NCI-H510A treated with DMSO at 0.1 percent for 48 hours (cell line): Measurements from ENCODE around the gene AWAT1.
"Not testable (repeated sequence)": the region's sequence is repeated elsewhere in the genome, so short reads cannot be mapped to it uniquely, and the experiment has no call there.

Experiments used
- DNase-seq: peaks from one replicate; lab custom pipeline; 2025; lab: John Stamatoyannopoulos, UW

AWAT1 gene

GRCh38 chrX:70234355-70234754, at the start of gene AWAT1:
Gene AWAT1 (plus strand): TSS chrX:70234655. CDS start chrX:70234696, 41 bp downstream.
- no peak for DNase-seq

DNA sequence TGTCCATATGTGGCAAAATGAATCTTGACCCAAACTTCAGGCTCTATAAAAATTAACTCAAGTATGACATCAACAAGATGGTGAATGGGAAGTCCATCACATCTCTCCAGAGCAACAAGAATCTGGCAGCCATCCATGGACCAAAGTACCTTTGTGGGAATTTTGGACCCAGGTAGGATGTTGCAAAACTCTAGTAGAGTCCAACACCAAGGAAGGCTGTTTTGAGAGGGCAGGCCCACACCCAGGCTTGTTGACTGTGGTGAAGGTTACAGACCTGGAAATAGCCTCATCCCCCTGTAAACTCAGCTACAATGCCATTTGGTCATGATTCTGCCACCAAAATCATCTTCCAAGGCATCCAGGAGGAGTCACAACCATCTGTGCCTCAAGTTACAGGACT, 44.2 kb upstream of the AWAT1 start:
- DNase-seq: no peak

GRCh38 chrX:70196961-70197720, 37.3 kb upstream of the AWAT1 start:
- peak; percentile 53 for DNase-seq

DNA sequence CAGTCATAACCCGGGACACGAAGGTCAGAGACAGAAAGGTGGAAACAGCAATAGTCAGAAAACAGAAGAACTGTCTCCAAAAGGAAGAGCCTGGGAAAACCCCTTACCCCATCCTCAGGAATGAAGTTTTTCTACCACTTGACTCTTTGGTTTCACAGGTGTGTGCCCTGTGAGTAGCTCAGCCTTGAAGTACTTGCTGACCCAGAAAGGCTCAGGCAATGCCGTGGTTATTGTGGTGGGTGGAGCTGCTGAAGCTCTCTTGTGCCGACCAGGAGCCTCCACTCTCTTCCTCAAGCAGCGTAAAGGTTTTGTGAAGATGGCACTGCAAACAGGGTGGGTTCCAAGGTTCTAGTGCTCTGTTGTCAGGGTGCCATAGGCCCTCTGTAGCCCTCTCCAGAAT, 32.7 kb upstream of the AWAT1 start:
- DNase-seq: no peak

DNA sequence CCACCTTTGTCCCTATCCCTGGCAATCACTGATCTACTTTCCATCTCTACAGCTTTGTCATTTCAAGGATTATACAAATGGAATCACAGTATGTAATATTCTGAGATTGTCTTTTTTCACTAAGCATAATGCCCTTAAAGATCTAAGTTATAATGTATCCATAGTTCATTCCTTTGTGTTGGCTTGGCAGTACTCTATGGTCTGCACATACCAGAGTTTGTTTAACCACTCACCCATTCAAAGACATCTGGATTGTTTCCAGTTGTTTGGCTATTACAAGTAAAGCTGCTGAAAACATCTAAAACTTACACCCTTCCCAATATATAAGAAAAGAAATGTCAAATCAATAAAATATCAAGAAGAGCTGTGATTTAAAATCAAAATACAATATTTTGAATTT, 26.0 kb upstream of the AWAT1 start:
- no peak for DNase-seq

GRCh38 chrX:70209570-70209969, 24.9 kb upstream of the AWAT1 start:
- not testable (repeated sequence) for DNase-seq

DNA sequence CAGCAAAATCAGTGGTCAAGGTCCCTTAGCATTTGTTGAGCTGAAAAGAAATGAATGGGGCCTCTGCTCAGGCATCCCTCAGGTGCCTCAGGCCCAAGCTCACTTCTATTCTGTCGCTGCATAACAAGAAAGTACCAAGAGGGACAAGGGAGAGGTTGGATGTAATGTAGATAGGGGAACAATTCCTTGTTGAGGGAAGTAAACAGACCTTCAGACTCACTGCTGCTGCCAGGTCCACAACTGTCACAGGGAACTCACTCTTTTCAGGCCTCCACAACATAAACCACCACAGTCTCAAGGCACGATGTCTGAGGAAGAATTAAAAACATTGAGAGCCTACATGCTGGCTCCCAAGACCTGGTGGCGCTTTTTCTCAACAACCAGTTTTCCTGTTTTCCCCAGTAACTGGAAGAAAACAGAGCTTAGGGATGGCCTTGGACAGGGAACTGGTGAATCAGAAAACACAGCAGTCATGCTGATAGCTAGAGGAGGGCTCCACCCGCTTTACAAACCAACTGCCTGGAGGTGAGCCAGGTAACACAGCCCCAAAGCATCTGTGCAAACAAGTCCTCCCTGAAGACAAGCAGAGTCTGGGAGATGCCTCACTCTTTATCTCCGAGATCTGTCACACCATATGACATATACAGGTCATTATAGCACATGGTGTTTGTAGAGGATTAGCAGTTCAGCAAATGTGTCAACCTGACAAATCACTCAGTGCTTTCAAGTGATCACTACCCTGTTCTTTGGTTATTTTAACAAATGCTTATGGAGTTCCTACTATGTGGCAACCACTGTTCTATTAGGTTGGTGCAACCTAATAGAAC, 14.3 kb upstream of the AWAT1 start:
- DNase-seq: peak; percentile 85

DNA sequence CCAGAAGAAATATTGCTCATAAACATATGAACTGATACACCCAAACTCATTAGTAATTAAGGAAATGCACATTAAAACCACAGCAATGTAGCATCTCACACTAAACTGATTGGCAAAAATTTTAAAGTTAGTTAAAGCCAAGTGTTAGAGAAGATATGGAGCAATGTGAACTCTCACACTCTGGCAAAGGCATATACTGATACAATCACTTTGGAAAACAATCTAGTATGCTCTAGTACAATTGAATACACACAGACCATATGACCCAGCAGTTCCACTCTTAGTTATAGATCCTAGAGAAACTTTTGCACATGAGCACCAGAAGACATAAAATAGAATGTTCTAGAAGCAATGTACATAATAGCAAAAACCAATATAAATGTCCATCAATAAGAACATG, 8.4 kb upstream of the AWAT1 start:
- no peak for DNase-seq

GRCh38 chrX:70226687-70227086, 7.8 kb upstream of the AWAT1 start:
- DNase-seq: no peak

DNA sequence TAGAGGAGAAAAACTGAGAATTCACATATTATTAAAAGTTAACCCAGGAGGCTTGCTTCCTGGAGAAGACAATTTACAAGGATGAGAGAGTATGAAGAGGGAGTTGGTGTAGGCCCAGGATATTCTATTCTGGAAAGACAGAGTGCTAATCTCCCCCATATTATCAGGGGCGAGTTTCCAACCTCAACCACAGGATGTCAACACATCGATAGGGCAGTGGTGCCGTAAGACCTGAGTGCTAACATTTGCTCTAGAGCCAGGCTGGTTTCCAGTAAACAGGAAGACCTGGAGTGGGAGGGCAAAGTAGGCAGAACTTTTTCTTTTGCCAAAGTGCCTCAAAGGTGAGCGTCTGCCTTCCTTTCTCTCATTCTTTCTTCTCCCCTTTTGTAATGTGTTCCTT, 2.8 kb upstream of the AWAT1 start:
- no peak for DNase-seq

- no peak for DNase-seq
Observed at GRCh38 chrX:70240751-70241150, 6.3 kb downstream of the AWAT1 start.

DNA sequence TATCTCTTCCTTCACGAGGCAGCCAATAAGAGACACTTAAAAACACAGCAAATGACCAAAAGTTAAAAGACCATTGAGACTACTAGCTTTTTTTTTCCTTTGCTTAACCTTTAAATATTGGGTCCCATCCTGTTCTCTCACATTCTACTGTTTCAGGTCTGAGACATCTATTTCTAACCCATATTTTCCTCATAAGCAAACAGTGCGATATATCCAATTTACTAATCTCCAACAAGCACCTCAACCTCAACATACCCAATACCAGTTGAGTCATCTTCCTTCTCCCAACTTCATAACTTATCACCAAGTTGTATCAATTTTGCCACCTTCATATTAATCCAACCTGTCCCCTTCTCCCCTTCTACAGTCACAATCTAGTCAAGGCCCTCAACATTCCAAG, 7.0 kb downstream of the AWAT1 start:
- no peak for DNase-seq

- not testable (repeated sequence) for DNase-seq
Observed at GRCh38 chrX:70243601-70244000, 9.1 kb downstream of the AWAT1 start.

GRCh38 chrX:70244881-70245280, 10.4 kb downstream of the AWAT1 start:
- no peak for DNase-seq

GRCh38 chrX:70247252-70247651, 12.8 kb downstream of the AWAT1 start:
- DNase-seq: no peak

GRCh38 chrX:70252491-70252890, 18.0 kb downstream of the AWAT1 start:
- DNase-seq: no peak

- DNase-seq: peak; percentile 14
Observed at GRCh38 chrX:70253377-70254062, 19.1 kb downstream of the AWAT1 start.

DNA sequence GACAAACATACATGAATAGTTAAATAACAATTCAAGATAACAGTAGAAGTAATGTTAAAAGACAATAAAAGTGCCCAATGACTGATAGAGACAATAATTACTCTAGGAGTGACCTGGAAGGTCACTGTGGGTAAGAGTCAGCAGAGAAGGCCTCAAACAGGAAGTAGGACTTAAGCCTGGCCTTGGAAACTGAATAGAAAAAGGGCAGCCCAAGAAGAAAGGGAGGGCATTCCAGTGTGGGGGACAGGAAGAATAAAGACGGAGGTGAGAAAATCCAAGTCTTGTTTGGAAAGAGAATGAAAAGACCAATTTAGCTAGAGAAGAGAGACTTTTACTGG, 19.6 kb downstream of the AWAT1 start:
- DNase-seq: no peak

GRCh38 chrX:70254909-70255308, 20.5 kb downstream of the AWAT1 start:
- no peak for DNase-seq

- no peak for DNase-seq
Observed at GRCh38 chrX:70255452-70255851, 21.0 kb downstream of the AWAT1 start.

- DNase-seq: no peak
Observed at GRCh38 chrX:70257423-70258288, 23.2 kb downstream of the AWAT1 start.

GRCh38 chrX:70260104-70260503, 25.6 kb downstream of the AWAT1 start, which contains the start of gene P2RY4:
Gene P2RY4 (minus strand): TSS chrX:70260204. CDS start chrX:70259624, 580 bp downstream.
- DNase-seq: no peak
